ENCODE measurements around the gene SMCO4.

DNA sequence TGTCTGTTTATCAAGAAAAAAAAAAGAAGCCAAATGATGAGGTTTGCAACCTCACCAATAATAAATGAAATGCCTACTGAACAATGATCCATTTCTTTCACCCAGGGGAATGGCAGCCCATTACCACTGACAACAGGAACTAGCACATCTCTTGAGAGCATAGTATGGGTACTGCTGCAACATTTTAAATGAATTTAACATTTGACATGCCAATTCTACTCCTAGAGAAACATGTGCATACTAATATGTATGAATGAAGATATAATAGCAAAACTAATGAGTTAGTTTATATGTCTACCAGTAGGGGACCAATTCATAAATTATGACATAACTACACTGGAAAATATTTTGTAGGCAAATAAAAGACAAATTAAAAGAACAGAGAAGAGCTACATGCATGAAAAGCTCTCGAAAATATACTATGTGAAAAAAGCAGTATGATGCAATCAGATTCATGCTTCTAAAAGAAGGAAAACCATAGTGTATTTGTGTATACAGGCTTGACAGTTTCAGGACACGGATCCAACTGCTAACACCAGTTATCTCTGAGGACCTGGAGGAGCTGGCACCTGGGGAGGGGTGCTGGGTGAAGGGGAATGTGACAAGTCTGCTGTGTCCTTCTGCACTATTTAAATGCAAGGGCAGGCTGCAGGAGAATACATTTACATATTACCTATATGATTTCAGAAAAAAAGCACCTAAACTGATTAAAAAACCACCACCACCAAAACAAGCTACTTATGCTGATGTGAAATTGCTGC lies 6.9 kb downstream of the SMCO4 start:
- TF ChIP-seq, protein P1, sequence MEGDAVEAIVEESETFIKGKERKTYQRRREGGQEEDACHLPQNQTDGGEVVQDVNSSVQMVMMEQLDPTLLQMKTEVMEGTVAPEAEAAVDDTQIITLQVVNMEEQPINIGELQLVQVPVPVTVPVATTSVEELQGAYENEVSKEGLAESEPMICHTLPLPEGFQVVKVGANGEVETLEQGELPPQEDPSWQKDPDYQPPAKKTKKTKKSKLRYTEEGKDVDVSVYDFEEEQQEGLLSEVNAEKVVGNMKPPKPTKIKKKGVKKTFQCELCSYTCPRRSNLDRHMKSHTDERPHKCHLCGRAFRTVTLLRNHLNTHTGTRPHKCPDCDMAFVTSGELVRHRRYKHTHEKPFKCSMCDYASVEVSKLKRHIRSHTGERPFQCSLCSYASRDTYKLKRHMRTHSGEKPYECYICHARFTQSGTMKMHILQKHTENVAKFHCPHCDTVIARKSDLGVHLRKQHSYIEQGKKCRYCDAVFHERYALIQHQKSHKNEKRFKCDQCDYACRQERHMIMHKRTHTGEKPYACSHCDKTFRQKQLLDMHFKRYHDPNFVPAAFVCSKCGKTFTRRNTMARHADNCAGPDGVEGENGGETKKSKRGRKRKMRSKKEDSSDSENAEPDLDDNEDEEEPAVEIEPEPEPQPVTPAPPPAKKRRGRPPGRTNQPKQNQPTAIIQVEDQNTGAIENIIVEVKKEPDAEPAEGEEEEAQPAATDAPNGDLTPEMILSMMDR (IDR thresholded peaks at IDR 0.05; ENCODE audit: insufficient read depth, low read depth, low read length), result no peak
- no peak for TF ChIP-seq EZH2 (IDR thresholded peaks at IDR 0.05; ENCODE audit: insufficient read depth, low read length)
